WTC11 (cell line): ENCODE measurements around the gene GID8. TPM values are rescaled to one million over a fixed set of nuclear protein-coding genes. Genes with fewer than 3 reads are reported as not detected.
A peak's percentile ranks its signal among the peaks of the same experiment; 100 is the strongest.

Source experiments
- ATAC-seq: fragments of 200-7000 bp; cut with Tn5 transposase; 2 replicates; pipeline ENCODE4 v1.10.0; 2021; ENCODE audit warnings: mild to moderate bottlenecking, moderate library complexity
- CTCF ChIA-PET: fragments of 300-600 bp; sonication (Branson Sonifier 250); formaldehyde crosslinking; loops from one replicate; lab custom pipeline; 2021; ENCODE audit warnings: antibody characterized with exemption; lab: Charles Lee
- POLR2A ChIA-PET: fragments of 350-600 bp; sonication (Branson Sonifier 250); formaldehyde crosslinking; loops from one replicate; lab custom pipeline; 2021; ENCODE audit warnings: antibody characterized with exemption; lab: Charles Lee
- DNase-seq: peaks from one replicate; pipeline ENCODE4 v3.0.0; 2021; ENCODE audit warnings: low spot score
- H3K27ac Mint-ChIP-seq: 2 replicates; pipeline ENCODE4 v1.8.0; 2021; ENCODE audit warnings: mixed read lengths
- H3K27me3 Mint-ChIP-seq: 2 replicates; pipeline ENCODE4 v1.8.0; 2021; ENCODE audit warnings: low read depth, mild to moderate bottlenecking, moderate library complexity, mixed read lengths
- H3K36me3 Mint-ChIP-seq: 2 replicates; pipeline ENCODE4 v1.8.0; 2021; ENCODE audit warnings: mixed read lengths
- H3K4me1 Mint-ChIP-seq: 2 replicates; pipeline ENCODE4 v1.8.0; 2022; ENCODE audit warnings: mixed read lengths
- H3K4me3 Mint-ChIP-seq: 2 replicates; pipeline ENCODE4 v1.8.0; 2021; ENCODE audit warnings: mild to moderate bottlenecking, moderate library complexity, mixed read lengths
- H3K9me3 Mint-ChIP-seq: 2 replicates; pipeline ENCODE4 v1.8.0; 2021; ENCODE audit warnings: mixed read lengths
- JUN ChIP-seq: sonication (generic); formaldehyde crosslinking; IDR thresholded peaks from 2 replicates; pipeline ENCODE4 v1.8.0; 2023; ENCODE audit warnings: mild to moderate bottlenecking, missing genetic modification reagents
- TEAD1 ChIP-seq: sonication (generic); formaldehyde crosslinking; IDR thresholded peaks from 2 replicates; pipeline ENCODE4 v1.8.0; 2022; ENCODE audit warnings: mild to moderate bottlenecking, missing genetic modification reagents
- ZBTB21 ChIP-seq: sonication (generic); formaldehyde crosslinking; IDR thresholded peaks from 2 replicates; pipeline ENCODE4 v1.8.1; 2023; ENCODE audit warnings: mild to moderate bottlenecking, missing genetic modification reagents, borderline replicate concordance
- ZNF121 ChIP-seq: sonication (generic); formaldehyde crosslinking; IDR thresholded peaks from 2 replicates; pipeline ENCODE4 v1.8.0; 2023; ENCODE audit warnings: missing genetic modification reagents
- ZNF138 ChIP-seq: sonication (generic); formaldehyde crosslinking; conservative IDR thresholded peaks from 2 replicates; pipeline ENCODE4 v1.8.1; 2022; ENCODE audit warnings: mild to moderate bottlenecking, moderate library complexity, missing genetic modification reagents
- ZNF219 ChIP-seq: sonication (generic); formaldehyde crosslinking; IDR thresholded peaks from 2 replicates; pipeline ENCODE4 v1.8.0; 2023; ENCODE audit warnings: missing genetic modification reagents, mild to moderate bottlenecking, borderline replicate concordance
- ZNF423 ChIP-seq: fragments of 250-450 bp; sonication (Bioruptor Pico); IDR thresholded peaks from 2 replicates; pipeline ENCODE4 v2.1.2; 2022; ENCODE audit warnings: mild to moderate bottlenecking, moderate library complexity
- total RNA-seq: library from RNA; stranded (reverse); gene quantifications from 3 replicates; pipeline ENCODE4 v1.2.3, GENCODE V29; 2021
- TF ChIP-seq, protein P1 (sequence below): sonication (generic); formaldehyde crosslinking; IDR thresholded peaks from 2 replicates; pipeline ENCODE4 v1.8.1; 2023; ENCODE audit warnings: mild to moderate bottlenecking, moderate library complexity, missing genetic modification reagents
- TF ChIP-seq, protein P2 (sequence below): fragments of 250-450 bp; sonication (Bioruptor Pico); IDR thresholded peaks from 2 replicates; pipeline ENCODE4 v1.9.0; 2021; ENCODE audit warnings: mild to moderate bottlenecking, borderline replicate concordance
- TF ChIP-seq, protein P3 (sequence below): fragments of 200-600 bp; IDR thresholded peaks from 2 replicates; pipeline ENCODE4 v1.8.0; 2022; ENCODE audit warnings: antibody characterized with exemption
- TF ChIP-seq, protein P4 (sequence below): fragments of 250-450 bp; sonication (Bioruptor Pico); conservative IDR thresholded peaks from 2 replicates; pipeline ENCODE4 v1.9.0; 2021; ENCODE audit warnings: mild to moderate bottlenecking

The GID8 gene
- total RNA-seq, 1 experiment from 2014 or later, result 70.2 TPM

DNA sequence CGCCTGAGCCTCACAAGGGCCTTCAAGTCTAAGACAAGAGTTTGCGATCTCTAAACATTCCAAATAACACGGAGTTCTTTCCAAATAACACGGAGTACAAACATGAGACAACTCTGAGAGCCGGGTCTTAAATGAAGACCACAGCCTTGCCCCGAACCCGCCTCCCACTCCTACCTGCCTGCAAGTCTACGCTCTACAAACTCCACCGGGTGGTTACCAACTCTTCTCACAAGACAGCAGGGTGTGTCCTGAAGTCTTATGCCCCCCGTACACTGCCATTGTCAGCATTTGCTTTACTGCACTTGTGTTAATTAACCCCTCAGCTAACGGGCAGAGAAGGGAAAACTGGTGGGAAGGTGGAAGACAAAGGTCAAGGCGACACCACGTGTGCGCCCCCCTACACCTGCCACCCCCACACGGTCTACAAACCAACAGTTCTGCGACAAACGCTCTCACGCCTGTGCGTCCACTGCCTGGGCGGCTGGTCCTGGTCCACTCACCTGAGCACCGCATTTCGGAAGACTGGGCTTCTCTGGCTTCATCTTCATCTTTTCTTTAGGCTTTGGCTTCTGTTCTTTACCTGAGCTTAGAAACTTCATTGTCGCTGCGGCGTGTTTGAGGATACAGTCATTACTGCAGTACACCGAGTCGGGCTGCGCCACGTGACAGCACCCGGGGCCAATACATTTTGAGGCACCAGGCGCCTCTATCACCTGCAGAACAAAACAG, 31.1 kb upstream of the GID8 start:
- no peak overlapping the region for H3K4me3 Mint-ChIP-seq
- ChIA-PET POLR2A (interaction anchor here (0.6 to 1.5 kb wide), 2 partner anchors 31 to 34 kb away, joined by 6 to 7 read pairs; partner anchors contain the start of gene GID8), CTCF (interaction anchor here (0.6 to 1.9 kb wide), 20 partner anchors 9 to 129 kb away, joined by 3 to 24 read pairs (median 6); partner anchors contain the start of genes BHLHE23, DIDO1, GID8 and TCFL5)
- no peak for TF ChIP-seq TEAD1
- TF ChIP-seq ZNF138 (CRISPR knock-in tag), result no peak
- no peak for TF ChIP-seq ZNF219 (CRISPR knock-in tag)
- TF ChIP-seq, protein P1, sequence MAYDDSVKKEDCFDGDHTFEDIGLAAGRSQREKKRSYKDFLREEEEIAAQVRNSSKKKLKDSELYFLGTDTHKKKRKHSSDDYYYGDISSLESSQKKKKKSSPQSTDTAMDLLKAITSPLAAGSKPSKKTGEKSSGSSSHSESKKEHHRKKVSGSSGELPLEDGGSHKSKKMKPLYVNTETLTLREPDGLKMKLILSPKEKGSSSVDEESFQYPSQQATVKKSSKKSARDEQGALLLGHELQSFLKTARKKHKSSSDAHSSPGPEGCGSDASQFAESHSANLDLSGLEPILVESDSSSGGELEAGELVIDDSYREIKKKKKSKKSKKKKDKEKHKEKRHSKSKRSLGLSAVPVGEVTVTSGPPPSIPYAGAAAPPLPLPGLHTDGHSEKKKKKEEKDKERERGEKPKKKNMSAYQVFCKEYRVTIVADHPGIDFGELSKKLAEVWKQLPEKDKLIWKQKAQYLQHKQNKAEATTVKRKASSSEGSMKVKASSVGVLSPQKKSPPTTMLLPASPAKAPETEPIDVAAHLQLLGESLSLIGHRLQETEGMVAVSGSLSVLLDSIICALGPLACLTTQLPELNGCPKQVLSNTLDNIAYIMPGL (CRISPR knock-in tag), result no peak
- TF ChIP-seq JUN, result no peak
- TF ChIP-seq, protein P2, sequence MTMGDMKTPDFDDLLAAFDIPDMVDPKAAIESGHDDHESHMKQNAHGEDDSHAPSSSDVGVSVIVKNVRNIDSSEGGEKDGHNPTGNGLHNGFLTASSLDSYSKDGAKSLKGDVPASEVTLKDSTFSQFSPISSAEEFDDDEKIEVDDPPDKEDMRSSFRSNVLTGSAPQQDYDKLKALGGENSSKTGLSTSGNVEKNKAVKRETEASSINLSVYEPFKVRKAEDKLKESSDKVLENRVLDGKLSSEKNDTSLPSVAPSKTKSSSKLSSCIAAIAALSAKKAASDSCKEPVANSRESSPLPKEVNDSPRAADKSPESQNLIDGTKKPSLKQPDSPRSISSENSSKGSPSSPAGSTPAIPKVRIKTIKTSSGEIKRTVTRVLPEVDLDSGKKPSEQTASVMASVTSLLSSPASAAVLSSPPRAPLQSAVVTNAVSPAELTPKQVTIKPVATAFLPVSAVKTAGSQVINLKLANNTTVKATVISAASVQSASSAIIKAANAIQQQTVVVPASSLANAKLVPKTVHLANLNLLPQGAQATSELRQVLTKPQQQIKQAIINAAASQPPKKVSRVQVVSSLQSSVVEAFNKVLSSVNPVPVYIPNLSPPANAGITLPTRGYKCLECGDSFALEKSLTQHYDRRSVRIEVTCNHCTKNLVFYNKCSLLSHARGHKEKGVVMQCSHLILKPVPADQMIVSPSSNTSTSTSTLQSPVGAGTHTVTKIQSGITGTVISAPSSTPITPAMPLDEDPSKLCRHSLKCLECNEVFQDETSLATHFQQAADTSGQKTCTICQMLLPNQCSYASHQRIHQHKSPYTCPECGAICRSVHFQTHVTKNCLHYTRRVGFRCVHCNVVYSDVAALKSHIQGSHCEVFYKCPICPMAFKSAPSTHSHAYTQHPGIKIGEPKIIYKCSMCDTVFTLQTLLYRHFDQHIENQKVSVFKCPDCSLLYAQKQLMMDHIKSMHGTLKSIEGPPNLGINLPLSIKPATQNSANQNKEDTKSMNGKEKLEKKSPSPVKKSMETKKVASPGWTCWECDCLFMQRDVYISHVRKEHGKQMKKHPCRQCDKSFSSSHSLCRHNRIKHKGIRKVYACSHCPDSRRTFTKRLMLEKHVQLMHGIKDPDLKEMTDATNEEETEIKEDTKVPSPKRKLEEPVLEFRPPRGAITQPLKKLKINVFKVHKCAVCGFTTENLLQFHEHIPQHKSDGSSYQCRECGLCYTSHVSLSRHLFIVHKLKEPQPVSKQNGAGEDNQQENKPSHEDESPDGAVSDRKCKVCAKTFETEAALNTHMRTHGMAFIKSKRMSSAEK, result no peak
- H3K4me1 Mint-ChIP-seq, result peaks cover 8% of the 10 kb centered on the region
- DNase-seq (no peak), ATAC-seq (no peak)
- H3K27me3 Mint-ChIP-seq, result no peaks in the 10 kb centered on the region
- no peak overlapping the region for H3K27ac Mint-ChIP-seq
- peaks cover 97% of the 10 kb centered on the region for H3K36me3 Mint-ChIP-seq
- no peaks in the 10 kb centered on the region for H3K9me3 Mint-ChIP-seq

DNA sequence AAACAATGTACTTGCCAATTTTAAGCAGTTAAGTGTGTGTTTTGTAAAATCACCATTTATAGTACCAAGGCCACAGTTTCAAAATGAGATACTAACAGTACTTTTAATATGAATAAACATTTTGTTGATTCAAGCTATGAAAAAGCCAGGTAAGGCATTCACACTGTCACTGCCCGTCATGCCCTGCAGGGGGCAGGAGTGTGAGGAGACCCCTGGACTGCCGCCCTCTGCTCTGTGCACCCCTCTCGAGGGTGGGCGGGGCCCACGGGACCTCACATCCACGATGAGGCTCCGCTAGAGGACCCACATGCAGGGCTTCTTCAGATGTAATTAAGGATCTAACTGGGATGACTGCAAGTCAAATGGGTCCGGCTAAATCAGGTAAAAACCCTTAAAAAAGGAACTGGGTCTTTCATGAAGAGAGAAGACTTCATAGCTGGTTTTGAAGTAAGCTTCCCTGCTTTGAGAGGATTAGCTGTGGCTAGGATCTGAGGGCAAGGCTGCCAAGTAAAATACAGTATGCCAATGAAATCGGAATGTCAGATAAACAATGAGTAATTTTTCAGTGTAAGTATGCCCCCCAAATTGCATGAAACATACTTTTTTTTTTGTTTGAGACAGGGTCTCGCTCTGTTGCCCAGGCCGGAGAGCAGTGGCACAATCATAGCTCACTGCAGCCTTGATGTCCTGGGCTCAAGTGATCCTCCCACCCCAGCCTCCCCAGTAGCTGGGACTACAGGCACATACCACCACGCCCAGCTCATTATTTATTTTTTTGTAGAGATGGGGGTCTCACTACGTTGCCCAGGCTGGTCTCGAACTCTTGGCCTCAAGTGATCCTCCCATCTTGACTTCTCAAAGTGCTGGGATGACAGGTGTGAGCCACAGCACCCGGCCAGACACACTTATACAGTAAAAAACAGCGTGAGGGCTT, 30.3 kb upstream of the GID8 start:
- H3K27ac Mint-ChIP-seq, result peak overlapping the region; percentile 92
- TF ChIP-seq, protein P3, sequence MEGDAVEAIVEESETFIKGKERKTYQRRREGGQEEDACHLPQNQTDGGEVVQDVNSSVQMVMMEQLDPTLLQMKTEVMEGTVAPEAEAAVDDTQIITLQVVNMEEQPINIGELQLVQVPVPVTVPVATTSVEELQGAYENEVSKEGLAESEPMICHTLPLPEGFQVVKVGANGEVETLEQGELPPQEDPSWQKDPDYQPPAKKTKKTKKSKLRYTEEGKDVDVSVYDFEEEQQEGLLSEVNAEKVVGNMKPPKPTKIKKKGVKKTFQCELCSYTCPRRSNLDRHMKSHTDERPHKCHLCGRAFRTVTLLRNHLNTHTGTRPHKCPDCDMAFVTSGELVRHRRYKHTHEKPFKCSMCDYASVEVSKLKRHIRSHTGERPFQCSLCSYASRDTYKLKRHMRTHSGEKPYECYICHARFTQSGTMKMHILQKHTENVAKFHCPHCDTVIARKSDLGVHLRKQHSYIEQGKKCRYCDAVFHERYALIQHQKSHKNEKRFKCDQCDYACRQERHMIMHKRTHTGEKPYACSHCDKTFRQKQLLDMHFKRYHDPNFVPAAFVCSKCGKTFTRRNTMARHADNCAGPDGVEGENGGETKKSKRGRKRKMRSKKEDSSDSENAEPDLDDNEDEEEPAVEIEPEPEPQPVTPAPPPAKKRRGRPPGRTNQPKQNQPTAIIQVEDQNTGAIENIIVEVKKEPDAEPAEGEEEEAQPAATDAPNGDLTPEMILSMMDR, result peak; percentile 63
- TF ChIP-seq ZNF121 (CRISPR knock-in tag) (peak; percentile 86), ZNF423 (peak; percentile 68; the same call in 1 of the 2 replicates), ZBTB21 (CRISPR knock-in tag) (no peak)
- TF ChIP-seq, protein P4, sequence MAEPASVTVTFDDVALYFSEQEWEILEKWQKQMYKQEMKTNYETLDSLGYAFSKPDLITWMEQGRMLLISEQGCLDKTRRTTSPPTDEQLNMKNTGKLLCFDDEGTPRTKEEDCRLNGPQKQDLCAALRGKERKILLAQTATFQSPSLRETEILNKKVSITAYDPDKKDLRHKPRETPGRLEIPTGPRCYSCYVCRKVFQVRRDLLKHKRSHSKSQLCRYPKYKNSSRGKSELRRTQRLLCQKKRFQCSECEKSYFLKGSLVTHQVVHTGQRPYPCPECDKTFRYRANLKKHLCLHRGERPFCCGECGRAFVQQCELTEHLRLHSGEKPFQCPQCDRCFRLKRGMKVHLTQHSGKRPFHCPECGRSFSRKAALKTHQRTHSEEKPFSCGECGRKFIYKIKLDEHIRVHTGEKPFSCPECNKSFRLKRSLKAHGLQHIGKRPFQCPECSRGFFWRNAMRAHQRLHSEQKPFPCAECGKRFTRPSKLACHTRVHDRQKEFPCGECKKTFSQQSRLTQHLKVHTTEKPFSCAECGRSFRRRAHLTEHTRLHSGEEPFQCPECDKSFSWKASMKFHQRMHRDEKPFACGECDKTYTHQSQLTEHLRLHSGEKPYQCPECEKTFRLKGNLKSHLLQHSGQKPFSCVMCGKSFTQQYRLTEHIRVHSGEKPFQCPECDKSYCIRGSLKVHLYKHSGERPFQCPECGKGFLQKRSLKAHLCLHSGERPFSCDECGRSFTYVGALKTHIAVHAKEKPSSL (CRISPR knock-in tag), result no peak
- TF ChIP-seq, all 79 proteins: peak for 3
- H3K27me3 Mint-ChIP-seq, result no peaks in the 10 kb centered on the region
- DNase-seq, result peak; percentile 61
- POLR2A ChIA-PET, result interaction anchor here (0.6 to 1.5 kb wide), 2 partner anchors 30 to 33 kb away, joined by 6 to 7 read pairs; partner anchors contain the start of gene GID8
- H3K36me3 Mint-ChIP-seq, result peaks cover 94% of the 10 kb centered on the region
- H3K4me1 Mint-ChIP-seq, result peaks cover 3% of the 10 kb centered on the region
- CTCF ChIA-PET, result interaction anchor here (0.6 to 1.9 kb wide), 21 partner anchors 9 to 128 kb away, joined by 3 to 24 read pairs (median 6); partner anchors contain the start of genes BHLHE23, DIDO1, GID8 and TCFL5
- ATAC-seq, result peak; percentile 81
- H3K9me3 Mint-ChIP-seq, result no peaks in the 10 kb centered on the region
- H3K4me3 Mint-ChIP-seq, result no peak overlapping the region
